Transverse colon (tissue), 4 donors: ENCODE data around the gene FYB2. TPM values are rescaled to one million over a fixed set of nuclear protein-coding genes. Genes with fewer than 3 reads are reported as not detected.
A peak's percentile ranks its signal among the peaks of the same experiment; 100 is the strongest.

Experiments used
- DNase-seq: peaks from one replicate; pipeline ENCODE4 v3.0.0-alpha.2; 2019
- H3K27ac ChIP-seq, 4 donors: fragments of 200-600 bp; sonication (generic); 2 replicates each; pipeline ENCODE4 v1.5.1; 2016 to 2018; ENCODE audit warnings: inconsistent platforms in 4 of 4
- H3K27me3 ChIP-seq: fragments of 200-600 bp; sonication (generic); 2 replicates; pipeline ENCODE4 v1.5.1; 2017; ENCODE audit warnings: inconsistent platforms
- H3K36me3 ChIP-seq, 4 donors: fragments of 200-600 bp; sonication (generic); 2 replicates each; pipeline ENCODE4 v1.5.1; 2017 to 2019; ENCODE audit warnings: inconsistent platforms in 4 of 4
- H3K4me1 ChIP-seq, 4 donors: fragments of 200-600 bp; sonication (generic); 2 replicates each; pipeline ENCODE4 v1.5.1; 2017 to 2020; ENCODE audit warnings: inconsistent platforms in 4 of 4
- H3K4me3 ChIP-seq, 4 donors: fragments of 200-600 bp; sonication (generic); 1 replicate in 1 of 4; 2 replicates in 3 of 4; pipeline versions ENCODE4 v1.5.1 to v1.6.1; 2017 to 2019; ENCODE audit warnings: inconsistent platforms in 4 of 4
- H3K9me3 ChIP-seq, 2 donors: fragments of 200-600 bp; sonication (generic); 2 replicates each; pipeline ENCODE4 v1.5.1; 2017 to 2019; ENCODE audit warnings: inconsistent platforms in 2 of 2
- EP300 ChIP-seq: sonication (generic); formaldehyde crosslinking; IDR thresholded peaks from one replicate; pipeline ENCODE4 v1.6.1; 2017; ENCODE audit warnings: antibody characterized with exemption, low read depth
- POLR2A ChIP-seq: fragments of 450-650 bp; IDR thresholded peaks from one replicate; pipeline ENCODE4 v1.6.1; 2016; ENCODE audit warnings: antibody characterized with exemption, mild to moderate bottlenecking, moderate library complexity
- POLR2AphosphoS5 ChIP-seq, 3 donors: sonication (generic); formaldehyde crosslinking; IDR thresholded peaks; one replicate each; pipeline ENCODE4 v1.6.1; 2016; ENCODE audit warnings: antibody characterized with exemption in 3 of 3
- WGBS, 2 donors: methylation state at CpG; one replicate each; pipeline ENCODE4 v1.1.5; 2018; ENCODE audit warnings: low coverage in 1 of 2; 5-methylcytosine and 5-hydroxymethylcytosine counted together
- in situ Hi-C, 4 donors: fragments of 200-750 bp; cut with MboI; loops; one replicate each; pipeline versions ENCODE4 v1.15.0 to v1.15.1; 2017; ENCODE audit warnings: low sequenced_read_pairs in 3 of 4, low pct_ligation_motif_present in 1 of 4, low pct_unique_long_range_greater_than_20kb in 1 of 4
- intact Hi-C: fragments of 100-400 bp; cut with DNase I; formaldehyde crosslinking; loops from one replicate; pipeline ENCODE4 v1.15.1; 2023; ENCODE audit warnings: low total_unique reads
- total RNA-seq, 4 donors: library from RNA; depleted of rRNA; stranded (reverse); fragments of >200 nt; gene quantifications; one replicate each; pipeline ENCODE4 v1.1.0, GENCODE V29; 2016
- TF ChIP-seq, protein P1 (sequence below), 5 experiments: fragments of 200-600 bp in 3 of 5; fragments of 450-650 bp in 2 of 5; sonication (generic) in 3 of 5; IDR thresholded peaks; 1 replicate in 2 of 5; 2 replicates in 3 of 5; pipeline ENCODE4 v1.5.1; 2016 to 2017; ENCODE audit warnings: antibody characterized with exemption in 5 of 5, inconsistent platforms in 3 of 5, mild to moderate bottlenecking in 2 of 5, moderate library complexity in 1 of 5

Gene FYB2
- total RNA-seq, 4 donors from 2014 or later = 2.4 to 7.1 (median 5.6) TPM

DNA sequence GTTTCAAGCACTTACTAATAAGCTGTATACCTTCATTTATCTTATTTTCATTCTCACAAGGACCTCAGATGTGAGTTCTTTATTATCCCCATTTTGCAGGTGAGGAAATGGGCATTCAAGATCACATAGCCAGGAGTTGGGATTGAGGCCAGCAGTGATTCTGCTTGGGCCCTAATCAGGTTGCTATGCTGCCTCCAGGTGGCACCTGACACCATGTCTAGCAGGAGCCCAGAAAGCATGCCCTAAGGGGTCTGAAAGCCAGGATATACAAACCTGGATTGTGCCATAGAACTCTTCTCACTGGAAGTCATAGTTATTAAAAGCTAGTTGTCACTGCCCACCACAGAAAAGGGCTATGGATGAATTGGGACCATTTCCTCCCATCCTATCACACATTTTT lies 61.1 kb downstream of the FYB2 start:
- Histone ChIP-seq H3K27me3 (no peaks in the 10 kb centered on the region), H3K4me3 (no peak overlapping the region), H3K4me1 (no peaks in the 10 kb centered on the region), H3K9me3 (no peaks in the 10 kb centered on the region), H3K36me3 (no peaks in the 10 kb centered on the region), H3K27ac (no peak overlapping the region)
- DNase-seq = peak; percentile 27
- intact Hi-C loops = no loop called here
- TF ChIP-seq, protein P1, sequence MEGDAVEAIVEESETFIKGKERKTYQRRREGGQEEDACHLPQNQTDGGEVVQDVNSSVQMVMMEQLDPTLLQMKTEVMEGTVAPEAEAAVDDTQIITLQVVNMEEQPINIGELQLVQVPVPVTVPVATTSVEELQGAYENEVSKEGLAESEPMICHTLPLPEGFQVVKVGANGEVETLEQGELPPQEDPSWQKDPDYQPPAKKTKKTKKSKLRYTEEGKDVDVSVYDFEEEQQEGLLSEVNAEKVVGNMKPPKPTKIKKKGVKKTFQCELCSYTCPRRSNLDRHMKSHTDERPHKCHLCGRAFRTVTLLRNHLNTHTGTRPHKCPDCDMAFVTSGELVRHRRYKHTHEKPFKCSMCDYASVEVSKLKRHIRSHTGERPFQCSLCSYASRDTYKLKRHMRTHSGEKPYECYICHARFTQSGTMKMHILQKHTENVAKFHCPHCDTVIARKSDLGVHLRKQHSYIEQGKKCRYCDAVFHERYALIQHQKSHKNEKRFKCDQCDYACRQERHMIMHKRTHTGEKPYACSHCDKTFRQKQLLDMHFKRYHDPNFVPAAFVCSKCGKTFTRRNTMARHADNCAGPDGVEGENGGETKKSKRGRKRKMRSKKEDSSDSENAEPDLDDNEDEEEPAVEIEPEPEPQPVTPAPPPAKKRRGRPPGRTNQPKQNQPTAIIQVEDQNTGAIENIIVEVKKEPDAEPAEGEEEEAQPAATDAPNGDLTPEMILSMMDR (IDR thresholded peaks at IDR 0.05) = peak in 2 of 5 experiments; percentile 29 to 36
- no peak for TF ChIP-seq POLR2A
- in situ Hi-C loops = no loop called here

- Histone ChIP-seq H3K9me3 (no peaks in the 10 kb centered on the region), H3K27ac (no peak overlapping the region), H3K27me3 (no peaks in the 10 kb centered on the region), H3K36me3 (no peaks in the 10 kb centered on the region), H3K4me3 (no peak overlapping the region), H3K4me1 (no peaks in the 10 kb centered on the region)
- DNase-seq = no peak
- intact Hi-C loops (no loop called here), in situ Hi-C loops (no loop called here)
- WGBS, 2 donors = 80 to 96% methylated on average over 2 of the region's 2 CpGs
- no peak for TF ChIP-seq EP300
- TF ChIP-seq, protein P1 (IDR thresholded peaks at IDR 0.05) = no peak
- no peak for TF ChIP-seq POLR2A
- TF ChIP-seq POLR2AphosphoS5 (IDR thresholded peaks at IDR 0.05) = no peak
Observed at GRCh38 chr1:56755911-56756310, 63.3 kb downstream of the FYB2 start.

DNA sequence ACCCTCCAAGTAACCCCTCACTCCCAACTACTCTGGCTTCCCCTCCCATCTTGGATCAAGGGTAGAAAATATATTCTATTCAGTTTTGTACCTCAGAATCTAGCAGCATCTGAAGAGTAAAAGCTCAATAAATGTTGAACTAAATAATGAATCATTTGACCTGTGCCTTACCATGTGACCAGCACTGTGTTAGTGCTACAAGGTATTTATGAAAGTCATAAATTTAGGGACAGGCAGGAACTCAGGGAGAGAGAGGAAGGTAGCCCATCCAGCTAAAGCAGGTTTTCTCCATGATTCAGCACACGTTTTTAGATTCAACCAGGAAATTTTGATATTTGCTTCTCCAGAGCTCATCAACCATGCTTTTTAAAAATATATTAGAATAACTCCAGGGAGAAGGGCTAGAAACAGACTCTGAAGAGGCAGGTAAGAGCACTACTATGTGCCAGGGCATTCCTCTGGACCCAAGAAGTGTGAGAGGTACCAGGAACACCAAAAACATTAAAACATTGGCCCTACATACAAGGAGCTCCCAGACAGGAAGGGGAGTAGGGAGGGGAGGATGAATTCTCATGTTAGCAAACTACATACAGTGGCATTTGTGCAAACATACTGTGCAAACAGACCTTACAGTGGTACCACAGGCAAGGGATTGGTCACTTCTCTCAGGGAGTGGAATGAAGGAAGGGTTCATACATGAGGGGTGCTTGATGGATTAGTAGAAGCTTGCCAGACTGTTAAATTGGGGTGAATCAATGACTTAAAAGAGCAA lies 64.3 kb downstream of the FYB2 start:
- Histone ChIP-seq H3K4me3 (no peak overlapping the region), H3K9me3 (no peaks in the 10 kb centered on the region), H3K4me1 (no peaks in the 10 kb centered on the region), H3K27me3 (no peaks in the 10 kb centered on the region), H3K36me3 (no peaks in the 10 kb centered on the region), H3K27ac (no peak overlapping the region)
- TF ChIP-seq POLR2AphosphoS5 (IDR thresholded peaks at IDR 0.05) = no peak
- TF ChIP-seq, protein P1 (IDR thresholded peaks at IDR 0.05) = no peak
- TF ChIP-seq EP300 = no peak
- TF ChIP-seq POLR2A = no peak
- intact Hi-C loops = no loop called here
- no peak for DNase-seq
- in situ Hi-C loops = no loop called here
- WGBS, 2 donors = 20 to 23% methylated on average over 1 of the region's 1 CpG

DNA sequence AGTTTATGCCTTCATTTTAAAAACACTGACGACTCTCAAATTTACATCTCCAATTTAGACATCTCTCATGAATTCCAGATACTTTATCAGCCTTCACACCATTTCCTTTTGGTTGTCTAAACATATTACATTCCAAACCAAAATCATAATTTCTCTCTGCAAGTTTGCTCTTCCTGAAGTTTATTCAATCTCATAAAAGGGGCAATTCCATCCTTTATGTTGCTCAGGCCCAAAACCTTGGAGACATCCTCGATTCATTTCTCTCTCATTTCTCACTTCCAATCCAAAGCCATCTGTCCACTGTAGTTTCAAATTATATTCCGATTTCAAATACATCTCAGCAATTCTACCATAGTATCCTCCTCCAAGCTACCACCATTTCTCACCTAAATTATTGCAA lies 74.0 kb downstream of the FYB2 start:
- intact Hi-C loops = no loop called here
- Histone ChIP-seq H3K4me1 (no peaks in the 10 kb centered on the region), H3K36me3 (no peaks in the 10 kb centered on the region), H3K4me3 (no peak overlapping the region), H3K9me3 (no peaks in the 10 kb centered on the region), H3K27ac (no peak overlapping the region), H3K27me3 (no peaks in the 10 kb centered on the region)
- DNase-seq = no peak
- TF ChIP-seq, protein P1 (IDR thresholded peaks at IDR 0.05) = no peak
- TF ChIP-seq EP300 (no peak), POLR2AphosphoS5 (IDR thresholded peaks at IDR 0.05) (no peak), POLR2A (no peak)
- 65 to 70% methylated on average over 3 of the region's 3 CpGs for WGBS, 2 donors
- in situ Hi-C loops = no loop called here
